Right lobe of liver (tissue), 6 donors: ENCODE measurements around the gene NIPA2. TPM values are rescaled to one million over a fixed set of nuclear protein-coding genes. Genes with fewer than 3 reads are reported as not detected.

Experiments used
- ATAC-seq, 4 donors: fragments of 200-7000 bp; cut with Tn5 transposase; one replicate each; pipeline ENCODE4 v1.9.1; 2020; ENCODE audit warnings: mild to moderate bottlenecking in 4 of 4, moderate library complexity in 4 of 4
- DNase-seq, 3 donors: peaks; one replicate each; pipeline ENCODE4 v3.0.0-alpha.2; 2020
- H3K27ac ChIP-seq, 3 donors: fragments of 200-600 bp; one replicate each; pipeline ENCODE4 v1.8.0; 2022
- H3K27me3 ChIP-seq, 2 donors: fragments of 200-600 bp; one replicate each; pipeline ENCODE4 v1.8.0; 2022
- H3K36me3 ChIP-seq, 4 donors: fragments of 200-600 bp; sonication (generic) in 1 of 4; one replicate each; pipeline versions ENCODE4 v1.5.1 to v1.8.0; 2017 to 2022; ENCODE audit warnings: control low read depth in 1 of 4
- H3K4me1 ChIP-seq, 4 donors: fragments of 200-600 bp; sonication (generic) in 1 of 4; one replicate each; pipeline versions ENCODE4 v1.5.1 to v1.8.0; 2017 to 2022; ENCODE audit warnings: control low read depth in 1 of 4
- H3K4me3 ChIP-seq, 3 donors: fragments of 200-600 bp; one replicate each; pipeline ENCODE4 v1.8.0; 2022
- H3K9me3 ChIP-seq, 4 donors: fragments of 200-600 bp; sonication (generic) in 1 of 4; one replicate each; pipeline versions ENCODE4 v1.5.1 to v1.8.0; 2017 to 2022; ENCODE audit warnings: control low read depth in 1 of 4
- CTCF ChIP-seq, 4 donors: fragments of 200-600 bp in 3 of 4; fragments of 450-650 bp in 1 of 4; IDR thresholded peaks; one replicate each; pipeline versions ENCODE4 v1.5.1 to v1.8.0; 2016 to 2022; ENCODE audit warnings: antibody characterized with exemption in 4 of 4, mild to moderate bottlenecking in 2 of 4
- POLR2A ChIP-seq: fragments of 450-650 bp; IDR thresholded peaks from one replicate; pipeline ENCODE4 v1.6.1; 2017; ENCODE audit warnings: antibody characterized with exemption, mild to moderate bottlenecking
- WGBS: methylation state at CpG from one replicate; pipeline ENCODE4 v1.1.6; 2018; ENCODE audit warnings: low coverage, low lambda C conversion rate; ENCODE audit not compliant: insufficient coverage; ENCODE audit errors: missing lambda C conversion rate; 5-methylcytosine and 5-hydroxymethylcytosine counted together
- intact Hi-C, 2 donors: fragments of 100-400 bp; cut with DNase I; formaldehyde crosslinking; loops; one replicate each; pipeline versions ENCODE4 v1.11.2 to v1.14.1; 2022
- total RNA-seq, 6 experiments: library from RNA; depleted of rRNA in 2 of 6; stranded (reverse); fragments of >200 nt in 2 of 6; fragmentation: NEBNext Ultra II Directional in 3 of 6; extraction: Animal tissue kit (Norgen Biotek cat#: 25700) in 3 of 6; gene quantifications; one replicate each; pipeline versions ENCODE4 v1.1.0 to v1.2.4, GENCODE V29; 2016 to 2023
- donor health status: DM: no; HTN: yes; CAD: no.
- donor health status: DM: no; HTN: no; CAD: no.
- donor health status: DM: no; HTN: no; CAD: no.
- donor health status: DM: no; HTN: yes; CAD: no.
- donor health status: DM: no; HTN: yes; CAD: no.

NIPA2 gene
- total RNA-seq, 6 experiments from 2014 or later, result 15.1 to 27.9 (median 21.3) TPM

GRCh38 chr15:22811640-22812039 is 26.8 kb upstream of the NIPA2 start:
- no peaks in the 10 kb centered on the region for H3K36me3 ChIP-seq
- H3K27me3 ChIP-seq, result no peaks in the 10 kb centered on the region
- no peak overlapping the region for H3K4me3 ChIP-seq
- DNase-seq (peak in 2 of 3 donors; percentile 51 to 63), ATAC-seq (peak; percentile 80 to 88 (median 86))
- H3K4me1 ChIP-seq, result peaks cover 0 to 7% (median 0%) of the 10 kb centered on the region in 4 donors
- H3K9me3 ChIP-seq, result no peaks in the 10 kb centered on the region
- intact Hi-C loops, result no loop called here
- H3K27ac ChIP-seq, result no peak overlapping the region
- TF ChIP-seq POLR2A (no peak), CTCF (IDR thresholded peaks at IDR 0.05) (peak; percentile 35 to 57 (median 48))
- WGBS, result 46% methylated on average over 6 of the region's 8 CpGs

- ATAC-seq (no peak), DNase-seq (no peak)
- no peaks in the 10 kb centered on the region for H3K9me3 ChIP-seq
- no peaks in the 10 kb centered on the region for H3K36me3 ChIP-seq
- no peak overlapping the region for H3K27ac ChIP-seq
- H3K27me3 ChIP-seq, result no peaks in the 10 kb centered on the region
- H3K4me3 ChIP-seq, result no peak overlapping the region
- intact Hi-C loops, result no loop called here
- WGBS, result 83% methylated on average over 1 of the region's 3 CpGs
- TF ChIP-seq CTCF (IDR thresholded peaks at IDR 0.05) (no peak), POLR2A (no peak)
- no peaks in the 10 kb centered on the region for H3K4me1 ChIP-seq
Measured at GRCh38 chr15:22813844-22814243, 24.6 kb upstream of the NIPA2 start.

- H3K27me3 ChIP-seq, result no peaks in the 10 kb centered on the region
- WGBS, result 83% methylated on average over 1 of the region's 1 CpG
- DNase-seq (no peak), ATAC-seq (no peak)
- H3K4me3 ChIP-seq, result no peak overlapping the region
- H3K4me1 ChIP-seq, result no peaks in the 10 kb centered on the region
- no peaks in the 10 kb centered on the region for H3K9me3 ChIP-seq
- H3K27ac ChIP-seq, result no peak overlapping the region
- intact Hi-C loops, result no loop called here
- no peaks in the 10 kb centered on the region for H3K36me3 ChIP-seq
- TF ChIP-seq POLR2A, result no peak
- no peak for TF ChIP-seq CTCF (IDR thresholded peaks at IDR 0.05)
Measured at GRCh38 chr15:22815766-22816165, 22.7 kb upstream of the NIPA2 start.

GRCh38 chr15:22819651-22820050 is 18.8 kb upstream of the NIPA2 start:
- intact Hi-C loops, result no loop called here
- no peaks in the 10 kb centered on the region for H3K9me3 ChIP-seq
- no peak for TF ChIP-seq CTCF (IDR thresholded peaks at IDR 0.05)
- no peak for TF ChIP-seq POLR2A
- H3K4me3 ChIP-seq, result no peak overlapping the region
- DNase-seq (no peak), ATAC-seq (no peak)
- H3K4me1 ChIP-seq, result no peaks in the 10 kb centered on the region
- peaks cover 0 to 10% (median 0%) of the 10 kb centered on the region in 4 donors for H3K36me3 ChIP-seq
- 88% methylated on average over 2 of the region's 2 CpGs for WGBS
- no peaks in the 10 kb centered on the region for H3K27me3 ChIP-seq
- no peak overlapping the region for H3K27ac ChIP-seq
